Measurements from ENCODE around the gene LGMN.

LGMN gene

GRCh38 chr14:92734618-92735017, 13.8 kb downstream of the LGMN start:
- TF ChIP-seq, protein P1, sequence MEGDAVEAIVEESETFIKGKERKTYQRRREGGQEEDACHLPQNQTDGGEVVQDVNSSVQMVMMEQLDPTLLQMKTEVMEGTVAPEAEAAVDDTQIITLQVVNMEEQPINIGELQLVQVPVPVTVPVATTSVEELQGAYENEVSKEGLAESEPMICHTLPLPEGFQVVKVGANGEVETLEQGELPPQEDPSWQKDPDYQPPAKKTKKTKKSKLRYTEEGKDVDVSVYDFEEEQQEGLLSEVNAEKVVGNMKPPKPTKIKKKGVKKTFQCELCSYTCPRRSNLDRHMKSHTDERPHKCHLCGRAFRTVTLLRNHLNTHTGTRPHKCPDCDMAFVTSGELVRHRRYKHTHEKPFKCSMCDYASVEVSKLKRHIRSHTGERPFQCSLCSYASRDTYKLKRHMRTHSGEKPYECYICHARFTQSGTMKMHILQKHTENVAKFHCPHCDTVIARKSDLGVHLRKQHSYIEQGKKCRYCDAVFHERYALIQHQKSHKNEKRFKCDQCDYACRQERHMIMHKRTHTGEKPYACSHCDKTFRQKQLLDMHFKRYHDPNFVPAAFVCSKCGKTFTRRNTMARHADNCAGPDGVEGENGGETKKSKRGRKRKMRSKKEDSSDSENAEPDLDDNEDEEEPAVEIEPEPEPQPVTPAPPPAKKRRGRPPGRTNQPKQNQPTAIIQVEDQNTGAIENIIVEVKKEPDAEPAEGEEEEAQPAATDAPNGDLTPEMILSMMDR (IDR thresholded peaks at IDR 0.05; ENCODE audit: insufficient read depth, low read length, missing control alignments) = no peak
- no peak overlapping the region for H3K4me3 ChIP-seq (ENCODE audit: low read depth, low read length)
- POLR2A ChIA-PET = no interaction called here
- CTCF ChIA-PET = interaction anchor here (1.1 to 1.4 kb wide), 2 partner anchors 48 to 49 kb away, joined by 4 to 6 read pairs; no protein-coding TSS in a partner anchor
- no peak for DNase-seq (ENCODE audit: low read depth, low spot score)

DNA sequence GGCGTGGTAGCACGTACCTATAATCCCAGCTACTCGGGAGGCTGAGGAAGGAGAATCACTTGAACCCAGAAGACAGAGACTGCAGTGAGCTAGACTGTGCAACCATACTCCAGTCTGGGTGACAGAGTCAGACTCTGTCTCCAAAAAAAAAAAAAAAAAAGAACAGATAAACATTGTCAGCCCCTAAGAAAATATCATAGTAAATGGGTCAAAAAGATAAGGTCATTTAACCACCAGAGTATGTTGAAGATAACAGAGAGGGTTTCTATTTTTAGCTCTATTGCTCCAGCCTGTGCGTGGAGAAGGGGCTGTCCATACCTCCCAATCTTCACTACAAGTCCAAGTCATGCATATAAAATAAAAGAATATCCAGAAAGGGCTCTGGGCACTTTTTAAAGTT, 15.4 kb downstream of the LGMN start:
- no peak overlapping the region for H3K4me3 ChIP-seq (ENCODE audit: low read depth, low read length)
- CTCF ChIA-PET = interaction anchor here (1.4 kb wide), 1 partner anchor 46 kb away, joined by 6 read pairs; no protein-coding TSS in a partner anchor
- no peak for DNase-seq (ENCODE audit: low read depth, low spot score)
- POLR2A ChIA-PET = no interaction called here
- TF ChIP-seq, protein P1 (IDR thresholded peaks at IDR 0.05; ENCODE audit: insufficient read depth, low read length, missing control alignments) = no peak

GRCh38 chr14:92731622-92732115, 16.8 kb downstream of the LGMN start:
- POLR2A ChIA-PET = interaction anchor here (0.6 kb wide), 1 partner anchor 22 kb away, joined by 4 read pairs; no protein-coding TSS in a partner anchor
- TF ChIP-seq, protein P1 (IDR thresholded peaks at IDR 0.05; ENCODE audit: insufficient read depth, low read length, missing control alignments) = no peak
- DNase-seq (ENCODE audit: low read depth, low spot score) = no peak
- H3K4me3 ChIP-seq (ENCODE audit: low read depth, low read length) = no peak overlapping the region
- CTCF ChIA-PET = interaction anchor here (0.7 to 2.0 kb wide), 3 partner anchors 17 to 45 kb away, joined by 3 to 4 read pairs (median 3); no protein-coding TSS in a partner anchor

GRCh38 chr14:92729634-92730358, 18.6 kb downstream of the LGMN start:
- no peak overlapping the region for H3K4me3 ChIP-seq (ENCODE audit: low read depth, low read length)
- TF ChIP-seq, protein P1 (IDR thresholded peaks at IDR 0.05; ENCODE audit: insufficient read depth, low read length, missing control alignments) = no peak
- ChIA-PET POLR2A (interaction anchor here (0.6 to 1.1 kb wide), 3 partner anchors 12 to 19 kb away, joined by 4 to 7 read pairs (median 4); partner anchors contain the start of gene LGMN), CTCF (interaction anchor here (1.1 to 2.0 kb wide), 2 partner anchors 18 to 54 kb away, joined by 3 to 4 read pairs; no protein-coding TSS in a partner anchor)
- DNase-seq (ENCODE audit: low read depth, low spot score) = no peak

GRCh38 chr14:92728759-92729364, 19.6 kb downstream of the LGMN start:
- CTCF ChIA-PET = interaction anchor here (1.0 to 1.8 kb wide), 2 partner anchors 15 to 17 kb away, joined by 3 to 8 read pairs; no protein-coding TSS in a partner anchor
- no peak for DNase-seq (ENCODE audit: low read depth, low spot score)

More at GRCh38 chr14:92728759-92729364, 19.6 kb downstream of the LGMN start:
- H3K4me3 ChIP-seq (ENCODE audit: low read depth, low read length) = no peak overlapping the region
- POLR2A ChIA-PET = no interaction called here
- TF ChIP-seq, protein P1 (IDR thresholded peaks at IDR 0.05; ENCODE audit: insufficient read depth, low read length, missing control alignments) = no peak
